SH-SY5Y (cell line): ENCODE results near the gene CDH22.

Experiments
- GATA2 ChIP-seq: IDR thresholded peaks from 2 replicates; pipeline ENCODE4 v1.6.1; 2011; ENCODE audit warnings: mild to moderate bottlenecking, low read depth, low read length
- GATA3 ChIP-seq: IDR thresholded peaks from 2 replicates; pipeline ENCODE4 v1.6.1; 2011; ENCODE audit warnings: low read depth, mild to moderate bottlenecking, low read length, moderate library complexity

GRCh38 chr20:46151936-46152335, 156.4 kb downstream of the CDH22 start:
- TF ChIP-seq GATA2, result no peak
- TF ChIP-seq GATA3, result no peak
